ENCODE results near the gene ST3GAL3. TPM values are rescaled to one million over a fixed set of nuclear protein-coding genes. Genes with fewer than 3 reads are reported as not detected.

ST3GAL3 gene
- total RNA-seq, 1 experiment from 2014 or later = 26.0 TPM

DNA sequence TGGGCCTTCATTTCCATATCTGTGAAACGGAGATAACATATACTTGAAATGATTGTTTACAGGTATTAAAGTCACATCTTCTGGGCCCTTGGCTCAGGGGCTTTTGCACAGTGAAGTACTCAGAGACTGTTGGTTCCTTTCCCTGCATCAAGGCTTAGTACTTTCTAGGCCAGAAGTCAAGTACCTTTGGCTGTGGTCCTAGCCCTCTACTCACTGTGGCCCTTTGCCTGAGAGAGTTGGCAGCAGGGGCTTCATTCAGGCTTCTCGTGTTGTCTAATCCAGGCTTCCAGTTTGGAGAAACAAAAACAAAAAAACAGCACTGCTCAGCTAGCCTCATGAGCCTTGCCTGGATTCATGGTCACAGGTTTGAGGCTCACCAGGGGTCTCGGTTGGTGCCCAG, 254.4 kb downstream of the ST3GAL3 start:
- Histone ChIP-seq H3K9me3 (ENCODE audit: control insufficient read depth, insufficient read depth, low read depth, low read length) (no peaks in the 10 kb centered on the region), H3K27ac (ENCODE audit: low read length) (no peak overlapping the region), H3K36me3 (ENCODE audit: control insufficient read depth, insufficient read depth, low read length) (peaks cover 3% of the 10 kb centered on the region), H3K4me1 (ENCODE audit: control insufficient read depth, insufficient read depth, low read length) (no peaks in the 10 kb centered on the region), H3K4me3 (ENCODE audit: low read depth in 2 of 2, low read length in 2 of 2) (no peak overlapping the region), H3K27me3 (ENCODE audit: control insufficient read depth, insufficient read depth, low read length) (no peaks in the 10 kb centered on the region)
- BruUV-seq (replicated peaks) = no TSS peak
- ATAC-seq (no peak), DNase-seq (ENCODE audit: low read depth, low spot score) (no peak)
- intact Hi-C loops (cut with micrococcal nuclease; ENCODE audit: unreplicated experiment) = no loop called here
- TF ChIP-seq, protein P1, sequence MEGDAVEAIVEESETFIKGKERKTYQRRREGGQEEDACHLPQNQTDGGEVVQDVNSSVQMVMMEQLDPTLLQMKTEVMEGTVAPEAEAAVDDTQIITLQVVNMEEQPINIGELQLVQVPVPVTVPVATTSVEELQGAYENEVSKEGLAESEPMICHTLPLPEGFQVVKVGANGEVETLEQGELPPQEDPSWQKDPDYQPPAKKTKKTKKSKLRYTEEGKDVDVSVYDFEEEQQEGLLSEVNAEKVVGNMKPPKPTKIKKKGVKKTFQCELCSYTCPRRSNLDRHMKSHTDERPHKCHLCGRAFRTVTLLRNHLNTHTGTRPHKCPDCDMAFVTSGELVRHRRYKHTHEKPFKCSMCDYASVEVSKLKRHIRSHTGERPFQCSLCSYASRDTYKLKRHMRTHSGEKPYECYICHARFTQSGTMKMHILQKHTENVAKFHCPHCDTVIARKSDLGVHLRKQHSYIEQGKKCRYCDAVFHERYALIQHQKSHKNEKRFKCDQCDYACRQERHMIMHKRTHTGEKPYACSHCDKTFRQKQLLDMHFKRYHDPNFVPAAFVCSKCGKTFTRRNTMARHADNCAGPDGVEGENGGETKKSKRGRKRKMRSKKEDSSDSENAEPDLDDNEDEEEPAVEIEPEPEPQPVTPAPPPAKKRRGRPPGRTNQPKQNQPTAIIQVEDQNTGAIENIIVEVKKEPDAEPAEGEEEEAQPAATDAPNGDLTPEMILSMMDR (IDR thresholded peaks at IDR 0.05) = no peak
- no peak for TF ChIP-seq TCF7L2 (IDR thresholded peaks at IDR 0.05; ENCODE audit: low read depth, low read length)
- TF ChIP-seq POLR2AphosphoS5 (IDR thresholded peaks at IDR 0.05; ENCODE audit: low read depth, low read length) = no peak
- no peak for TF ChIP-seq SIN3A (IDR thresholded peaks at IDR 0.05; ENCODE audit: borderline replicate concordance, insufficient read depth, low read depth, low read length)
- in situ Hi-C loops (cut with HindIII; ENCODE audit: low pct_unique_long_range_greater_than_20kb, low sequenced_read_pairs) = no loop called here
- POLR2A ChIA-PET = no interaction called here
- CTCF ChIA-PET = no interaction called here

DNA sequence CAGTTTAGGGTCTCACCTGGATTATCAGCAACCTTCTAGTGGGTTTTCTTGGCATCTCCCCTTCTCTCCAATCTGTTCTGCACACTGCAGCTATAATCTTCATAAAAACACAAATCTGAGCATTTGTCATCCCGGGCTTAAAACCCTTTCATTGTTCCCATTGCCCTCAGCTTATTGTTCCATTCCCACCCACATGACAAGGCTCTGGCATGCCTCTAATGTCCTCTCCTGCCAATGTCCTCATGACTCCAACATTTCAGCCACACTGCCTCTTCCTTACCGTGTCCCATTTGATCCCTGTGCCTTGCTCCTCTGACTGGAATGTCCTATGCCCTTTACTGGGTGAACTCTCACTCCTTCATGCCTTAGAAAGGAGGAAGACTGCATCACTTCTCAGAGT, 255.0 kb downstream of the ST3GAL3 start:
- ATAC-seq = no peak
- CTCF ChIA-PET = no interaction called here
- Histone ChIP-seq H3K27me3 (ENCODE audit: control insufficient read depth, insufficient read depth, low read length) (no peaks in the 10 kb centered on the region), H3K27ac (ENCODE audit: low read length) (no peak overlapping the region), H3K4me1 (ENCODE audit: control insufficient read depth, insufficient read depth, low read length) (no peaks in the 10 kb centered on the region), H3K9me3 (ENCODE audit: control insufficient read depth, insufficient read depth, low read depth, low read length) (no peaks in the 10 kb centered on the region), H3K36me3 (ENCODE audit: control insufficient read depth, insufficient read depth, low read length) (peaks cover 3% of the 10 kb centered on the region), H3K4me3 (ENCODE audit: low read depth in 2 of 2, low read length in 2 of 2) (no peak overlapping the region)
- DNase-seq (ENCODE audit: low read depth, low spot score) = no peak
- TF ChIP-seq, protein P2, sequence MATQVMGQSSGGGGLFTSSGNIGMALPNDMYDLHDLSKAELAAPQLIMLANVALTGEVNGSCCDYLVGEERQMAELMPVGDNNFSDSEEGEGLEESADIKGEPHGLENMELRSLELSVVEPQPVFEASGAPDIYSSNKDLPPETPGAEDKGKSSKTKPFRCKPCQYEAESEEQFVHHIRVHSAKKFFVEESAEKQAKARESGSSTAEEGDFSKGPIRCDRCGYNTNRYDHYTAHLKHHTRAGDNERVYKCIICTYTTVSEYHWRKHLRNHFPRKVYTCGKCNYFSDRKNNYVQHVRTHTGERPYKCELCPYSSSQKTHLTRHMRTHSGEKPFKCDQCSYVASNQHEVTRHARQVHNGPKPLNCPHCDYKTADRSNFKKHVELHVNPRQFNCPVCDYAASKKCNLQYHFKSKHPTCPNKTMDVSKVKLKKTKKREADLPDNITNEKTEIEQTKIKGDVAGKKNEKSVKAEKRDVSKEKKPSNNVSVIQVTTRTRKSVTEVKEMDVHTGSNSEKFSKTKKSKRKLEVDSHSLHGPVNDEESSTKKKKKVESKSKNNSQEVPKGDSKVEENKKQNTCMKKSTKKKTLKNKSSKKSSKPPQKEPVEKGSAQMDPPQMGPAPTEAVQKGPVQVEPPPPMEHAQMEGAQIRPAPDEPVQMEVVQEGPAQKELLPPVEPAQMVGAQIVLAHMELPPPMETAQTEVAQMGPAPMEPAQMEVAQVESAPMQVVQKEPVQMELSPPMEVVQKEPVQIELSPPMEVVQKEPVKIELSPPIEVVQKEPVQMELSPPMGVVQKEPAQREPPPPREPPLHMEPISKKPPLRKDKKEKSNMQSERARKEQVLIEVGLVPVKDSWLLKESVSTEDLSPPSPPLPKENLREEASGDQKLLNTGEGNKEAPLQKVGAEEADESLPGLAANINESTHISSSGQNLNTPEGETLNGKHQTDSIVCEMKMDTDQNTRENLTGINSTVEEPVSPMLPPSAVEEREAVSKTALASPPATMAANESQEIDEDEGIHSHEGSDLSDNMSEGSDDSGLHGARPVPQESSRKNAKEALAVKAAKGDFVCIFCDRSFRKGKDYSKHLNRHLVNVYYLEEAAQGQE (IDR thresholded peaks at IDR 0.05; ENCODE audit: insufficient read depth in 1 of 2, low read depth in 2 of 2, low read length in 1 of 2) = no peak
- TF ChIP-seq SIN3A (IDR thresholded peaks at IDR 0.05; ENCODE audit: borderline replicate concordance, insufficient read depth, low read depth, low read length) = no peak
- POLR2A ChIA-PET = no interaction called here
- in situ Hi-C loops (cut with HindIII; ENCODE audit: low pct_unique_long_range_greater_than_20kb, low sequenced_read_pairs) = no loop called here
- no TSS peak for BruUV-seq (replicated peaks)
- intact Hi-C loops (cut with micrococcal nuclease; ENCODE audit: unreplicated experiment) = no loop called here

DNA sequence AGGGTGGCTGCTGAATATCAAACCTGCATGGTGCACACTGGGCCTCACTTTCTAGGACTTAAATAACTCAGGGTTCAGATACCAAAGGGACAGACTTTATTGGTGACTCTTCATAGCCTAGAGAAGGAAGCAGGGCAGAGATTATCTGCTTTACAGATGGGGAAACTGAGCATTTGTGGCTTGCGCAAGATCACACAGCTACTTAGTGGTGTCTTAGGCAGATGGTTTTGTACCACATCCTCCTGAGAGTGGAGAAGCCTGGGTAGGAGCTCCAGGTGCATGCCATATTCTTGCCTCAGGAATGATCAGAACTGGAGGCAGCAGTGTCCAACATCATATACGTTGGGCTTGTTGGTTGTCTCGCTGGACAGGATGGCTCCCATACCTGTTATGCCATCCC, 255.7 kb downstream of the ST3GAL3 start:
- in situ Hi-C loops (cut with HindIII; ENCODE audit: low pct_unique_long_range_greater_than_20kb, low sequenced_read_pairs) (no loop called here), intact Hi-C loops (cut with micrococcal nuclease; ENCODE audit: unreplicated experiment) (no loop called here)
- ChIA-PET CTCF (no interaction called here), POLR2A (no interaction called here)
- H3K4me3 ChIP-seq (ENCODE audit: low read depth in 2 of 2, low read length in 2 of 2) = no peak overlapping the region
- TF ChIP-seq, protein P1 (IDR thresholded peaks at IDR 0.05) = no peak
- TF ChIP-seq TCF7L2 (IDR thresholded peaks at IDR 0.05; ENCODE audit: low read depth, low read length) = no peak
- no peak for TF ChIP-seq SIN3A (IDR thresholded peaks at IDR 0.05; ENCODE audit: borderline replicate concordance, insufficient read depth, low read depth, low read length)
- TF ChIP-seq POLR2AphosphoS5 (IDR thresholded peaks at IDR 0.05; ENCODE audit: low read depth, low read length) = no peak
- TF ChIP-seq, protein P2 (IDR thresholded peaks at IDR 0.05; ENCODE audit: insufficient read depth in 1 of 2, low read depth in 2 of 2, low read length in 1 of 2) = no peak
- DNase-seq (ENCODE audit: low read depth, low spot score) (no peak), ATAC-seq (no peak)
- H3K9me3 ChIP-seq (ENCODE audit: control insufficient read depth, insufficient read depth, low read depth, low read length) = no peaks in the 10 kb centered on the region
- BruUV-seq (replicated peaks) = no TSS peak
- no peak overlapping the region for H3K27ac ChIP-seq (ENCODE audit: low read length)
- H3K4me1 ChIP-seq (ENCODE audit: control insufficient read depth, insufficient read depth, low read length) = no peaks in the 10 kb centered on the region
- peaks cover 3% of the 10 kb centered on the region for H3K36me3 ChIP-seq (ENCODE audit: control insufficient read depth, insufficient read depth, low read length)
- H3K27me3 ChIP-seq (ENCODE audit: control insufficient read depth, insufficient read depth, low read length) = no peaks in the 10 kb centered on the region
